T-helper 17 cell (primary cell): Measurements from ENCODE around the gene FBXL16. TPM values are rescaled to one million over a fixed set of nuclear protein-coding genes. Genes with fewer than 3 reads are reported as not detected.
A peak's percentile ranks its signal among the peaks of the same experiment; 100 is the strongest.
"Not testable (repeated sequence)": the region's sequence is repeated elsewhere in the genome, so short reads cannot be mapped to it uniquely, and the experiment has no call there.

Experiments used
- ATAC-seq: fragments of 150-1000 bp; cut with Tn5 transposase; 2 replicates; pipeline ENCODE4 v1.10.0; 2021; ENCODE audit warnings: mild to moderate bottlenecking, moderate library complexity
- DNase-seq, 3 donors: peaks; one replicate each; pipeline versions ENCODE4 v3.0.0 to v3.0.0-alpha.2; 2020 to 2021
- H3K9me3 ChIP-seq: one replicate; pipeline ENCODE4 v1.7.0; 2013; ENCODE audit warnings: low read length, mild to moderate bottlenecking; ENCODE audit not compliant: control insufficient read depth, poor library complexity, severe bottlenecking
- H3K27ac Mint-ChIP-seq: one replicate; pipeline ENCODE4 v1.8.0; 2022; ENCODE audit warnings: mild to moderate bottlenecking, moderate library complexity, mixed read lengths
- H3K27me3 Mint-ChIP-seq: one replicate; pipeline ENCODE4 v1.8.0; 2022; ENCODE audit warnings: mixed read lengths
- H3K36me3 Mint-ChIP-seq: one replicate; pipeline ENCODE4 v1.8.0; 2022; ENCODE audit warnings: low read depth, mixed read lengths
- H3K4me1 Mint-ChIP-seq: one replicate; pipeline ENCODE4 v1.8.0; 2022; ENCODE audit warnings: mild to moderate bottlenecking, mixed read lengths
- H3K4me3 Mint-ChIP-seq: one replicate; pipeline ENCODE4 v1.8.0; 2022; ENCODE audit warnings: mild to moderate bottlenecking, moderate library complexity, mixed read lengths
- total RNA-seq, 4 donors: library from RNA in 2 of 4; stranded (reverse) in 2 of 4; gene quantifications; one replicate each; pipeline ENCODE4 v1.2.3 and lab custom pipeline; 2022 to 2026

The FBXL16 gene
- total RNA-seq, 2 donors from 2014 or later: 29.0 to 35.3 TPM

DNA sequence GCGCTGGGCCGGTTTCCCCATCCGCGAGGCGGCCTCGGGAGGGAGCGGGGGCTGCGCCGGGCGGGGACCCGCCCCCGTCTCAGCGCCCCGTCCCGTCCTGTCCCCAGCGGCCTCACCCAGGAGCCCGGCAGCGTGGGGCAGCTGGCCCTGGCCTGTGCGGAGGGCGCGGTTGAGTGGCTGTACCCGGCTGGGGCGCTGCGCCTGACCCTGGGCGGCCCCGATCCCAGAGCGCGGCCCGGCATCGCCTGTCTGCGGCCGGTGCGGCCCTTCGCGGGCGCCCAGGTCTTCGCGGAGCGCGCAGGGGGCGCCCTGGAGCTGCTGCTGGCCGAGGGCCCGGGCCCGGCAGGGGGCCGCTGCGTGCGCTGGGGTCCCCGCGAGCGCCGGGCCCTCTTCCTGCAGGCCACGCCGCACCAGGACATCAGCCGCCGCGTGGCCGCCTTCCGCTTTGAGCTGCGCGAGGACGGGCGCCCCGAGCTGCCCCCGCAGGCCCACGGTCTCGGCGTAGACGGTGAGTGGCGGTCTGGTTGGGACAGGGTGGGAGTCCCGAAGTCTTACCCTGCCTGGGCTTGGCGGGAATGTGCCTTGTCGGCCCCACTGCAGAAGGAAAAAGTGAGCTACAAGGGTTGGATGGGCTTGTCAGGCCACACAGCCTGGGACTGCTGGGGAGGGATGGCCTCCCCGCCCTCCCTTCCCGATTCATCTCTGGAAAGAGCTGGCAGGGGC lies 10.0 kb upstream of the FBXL16 start:
- ATAC-seq (peak; percentile 9), DNase-seq (no peak)
- peaks cover 19% of the 10 kb centered on the region for H3K4me1 Mint-ChIP-seq
- H3K4me3 Mint-ChIP-seq: peak overlapping the region; percentile 50
- H3K27me3 Mint-ChIP-seq: peaks cover 6% of the 10 kb centered on the region
- H3K27ac Mint-ChIP-seq: no peak overlapping the region
- no peaks in the 10 kb centered on the region for H3K9me3 ChIP-seq
- H3K36me3 Mint-ChIP-seq: no peaks in the 10 kb centered on the region

DNA sequence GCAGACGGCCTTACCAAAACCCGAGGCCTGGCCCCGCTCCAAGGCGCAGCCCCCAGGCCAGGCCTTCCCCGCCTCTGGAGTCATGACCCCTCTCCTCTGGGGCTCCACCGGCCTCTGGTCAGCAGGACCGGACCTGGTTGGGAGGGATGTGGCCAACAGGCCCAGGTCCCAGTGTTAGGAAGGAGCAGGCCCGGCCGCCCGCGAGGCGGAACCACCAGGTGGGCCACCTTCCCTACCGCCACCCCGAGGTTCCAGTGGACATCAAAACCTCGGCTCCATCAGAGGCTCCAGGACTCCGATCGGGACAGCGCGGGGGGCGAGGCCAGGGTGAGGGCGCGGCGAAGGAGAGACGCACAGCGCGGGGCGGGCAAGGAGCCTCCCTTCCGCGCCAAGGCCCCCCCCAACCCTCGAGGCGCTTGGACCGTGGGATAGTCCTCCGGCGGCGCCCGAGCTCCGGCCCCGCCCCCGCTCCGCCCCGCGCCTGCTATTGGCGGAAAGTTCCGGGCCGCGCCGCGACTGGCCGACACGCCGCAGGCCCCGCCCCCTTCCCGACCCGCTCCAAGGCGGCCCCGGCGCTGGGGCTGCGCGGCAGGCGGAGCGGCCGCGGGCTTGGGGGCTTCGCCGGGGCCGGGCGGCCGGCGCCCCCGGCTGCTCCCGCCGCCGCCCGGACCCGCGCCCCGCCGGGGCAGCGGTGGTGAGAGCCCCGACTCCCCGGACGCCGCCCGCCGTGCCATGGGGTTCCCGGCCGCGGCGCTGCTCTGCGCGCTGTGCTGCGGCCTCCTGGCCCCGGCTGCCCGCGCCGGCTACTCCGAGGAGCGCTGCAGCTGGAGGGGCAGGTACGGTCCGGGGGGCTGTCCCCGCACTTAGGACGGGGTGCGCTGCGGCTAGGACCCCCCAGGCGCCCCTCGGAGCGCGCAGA lies 9.2 kb upstream of the FBXL16 start, which contains the start of gene METRN:
Gene METRN, plus strand, starts transcription at position 561 of the 919 bp plus-strand sequence. Its CDS starts 172 bp downstream, at position 733.
- ATAC-seq (peak; percentile 93), DNase-seq (peak; percentile 83 to 91 (median 85))
- H3K9me3 ChIP-seq: no peaks in the 10 kb centered on the region
- Mint-ChIP-seq H3K27ac (no peak within 1 kb of the TSS), H3K4me1 (peaks cover 16% of the 10 kb centered on the region), H3K4me3 (peak within 1 kb of the TSS; percentile 50), H3K27me3 (peaks cover 11% of the 10 kb centered on the region), H3K36me3 (no peaks in the 10 kb centered on the region)

DNA sequence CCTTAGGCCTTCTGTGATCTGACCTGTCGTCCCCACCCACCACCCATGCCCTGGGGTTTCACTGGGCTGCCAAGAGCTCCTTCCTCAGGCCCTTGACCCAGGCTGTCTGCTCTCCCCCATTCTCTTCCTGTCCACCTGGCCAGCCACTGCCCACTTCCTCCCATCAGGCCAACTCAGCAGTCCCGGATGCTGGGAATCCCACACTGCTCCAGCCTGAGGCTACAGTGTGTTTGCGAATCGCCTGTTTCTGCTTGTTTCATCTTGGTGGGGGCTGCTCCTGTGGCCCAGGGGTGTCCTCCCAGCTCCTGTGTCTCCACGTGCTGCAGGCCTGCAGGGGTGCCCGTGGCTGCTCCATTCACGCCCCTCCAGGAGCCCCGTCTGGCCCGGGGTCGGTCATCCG lies 8.5 kb upstream of the FBXL16 start:
- no peak for DNase-seq
- Mint-ChIP-seq H3K27ac (no peak overlapping the region), H3K4me3 (no peak overlapping the region), H3K27me3 (peaks cover 12% of the 10 kb centered on the region), H3K4me1 (peaks cover 12% of the 10 kb centered on the region), H3K36me3 (no peaks in the 10 kb centered on the region)
- no peak for ATAC-seq
- no peaks in the 10 kb centered on the region for H3K9me3 ChIP-seq

DNA sequence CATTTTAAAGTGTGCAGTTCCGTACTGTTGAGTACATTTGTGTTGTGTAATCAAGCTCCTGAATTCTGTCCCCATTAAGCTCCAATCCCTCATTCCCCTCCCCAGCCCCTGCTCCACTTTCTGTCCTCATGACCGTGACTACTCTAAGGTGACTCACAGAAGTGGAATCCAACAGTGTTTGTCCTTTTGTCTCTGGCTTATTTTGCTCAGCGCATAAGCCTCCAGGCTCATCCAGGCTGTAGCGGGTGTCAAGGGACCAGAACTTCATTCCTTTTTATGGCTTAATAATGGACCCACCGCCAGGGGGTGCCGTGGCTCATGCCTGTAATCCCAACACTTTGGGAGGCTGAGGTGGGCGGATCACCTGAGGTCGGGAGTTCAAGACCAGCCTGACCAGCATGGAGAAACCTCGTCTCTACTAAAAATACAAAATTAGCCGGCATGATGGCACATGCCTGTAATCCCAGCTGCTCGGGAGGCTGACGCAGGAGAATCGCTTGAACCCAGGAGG lies 7.2 kb upstream of the FBXL16 start:
- not testable (repeated sequence) for H3K27ac Mint-ChIP-seq, H3K36me3 Mint-ChIP-seq, H3K4me3 Mint-ChIP-seq, H3K9me3 ChIP-seq, DNase-seq, ATAC-seq
- Mint-ChIP-seq H3K4me1 (peaks cover 13% of the 10 kb centered on the region), H3K27me3 (peaks cover 22% of the 10 kb centered on the region)

DNA sequence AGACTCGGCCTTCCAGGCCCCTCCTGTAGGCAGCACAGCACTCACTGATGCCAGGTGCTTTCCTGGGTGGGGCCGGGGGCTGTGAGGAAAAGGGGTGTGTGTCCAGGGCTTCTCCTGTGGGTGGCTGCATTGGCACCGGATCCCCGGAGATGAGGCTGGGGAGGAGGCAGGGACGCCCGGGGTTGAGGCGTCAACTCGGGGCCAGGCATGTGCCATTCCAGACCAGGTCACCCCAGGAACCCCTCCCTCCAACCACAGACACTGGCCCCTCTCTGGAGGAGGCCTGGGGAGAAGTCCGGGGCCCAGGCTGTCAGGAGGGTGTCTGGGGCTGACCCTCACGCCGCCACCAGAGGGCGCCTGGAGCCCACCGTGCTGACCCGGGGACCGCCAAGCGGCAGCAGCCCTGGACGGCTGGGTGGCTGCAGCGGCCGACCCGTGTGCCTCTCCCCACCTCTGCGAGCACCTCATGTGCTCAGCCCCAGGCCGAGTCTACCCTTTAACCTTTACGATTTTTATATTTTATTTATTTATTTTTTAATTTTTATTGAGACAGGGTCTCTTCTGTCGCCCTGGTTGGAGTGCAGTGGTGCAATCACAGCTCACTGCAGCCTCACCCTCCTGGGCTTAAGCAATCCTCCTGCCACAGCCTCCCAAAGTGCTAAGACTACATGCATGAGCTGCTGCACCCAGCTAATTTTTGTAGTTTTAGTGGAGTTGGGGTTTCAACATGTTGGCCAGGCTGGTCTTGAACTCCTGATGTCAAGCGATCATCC lies 6.1 kb upstream of the FBXL16 start:
- H3K9me3 ChIP-seq: no peaks in the 10 kb centered on the region
- H3K27me3 Mint-ChIP-seq: peaks cover 31% of the 10 kb centered on the region
- H3K4me3 Mint-ChIP-seq: no peak overlapping the region
- H3K4me1 Mint-ChIP-seq: peaks cover 13% of the 10 kb centered on the region
- peak; percentile 63 for ATAC-seq
- H3K36me3 Mint-ChIP-seq: peaks cover 2% of the 10 kb centered on the region
- no peak overlapping the region for H3K27ac Mint-ChIP-seq
- peak; percentile 67 to 78 (median 78) for DNase-seq

DNA sequence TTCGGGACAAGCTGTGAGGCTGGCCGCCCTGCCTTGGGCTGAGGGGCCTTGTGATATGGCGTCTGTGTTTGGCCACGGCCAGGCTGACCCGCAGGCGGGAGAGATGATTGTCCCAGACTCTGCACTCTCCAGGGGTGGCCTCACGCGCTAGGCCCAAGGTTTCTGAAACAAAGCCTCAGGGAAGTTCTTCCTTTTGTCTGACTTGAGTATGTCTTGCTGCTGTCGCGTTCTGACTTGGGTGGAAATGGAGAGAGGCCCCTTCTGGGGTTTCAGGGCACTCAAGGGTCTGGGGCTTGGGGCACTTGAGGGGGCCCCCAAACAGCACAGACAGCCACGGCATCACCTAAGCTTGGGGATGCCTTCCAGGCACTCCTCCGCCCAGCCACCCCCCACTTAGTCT lies 5.5 kb upstream of the FBXL16 start:
- no peak for ATAC-seq
- H3K4me3 Mint-ChIP-seq: no peak overlapping the region
- peaks cover 31% of the 10 kb centered on the region for H3K27me3 Mint-ChIP-seq
- H3K9me3 ChIP-seq: no peaks in the 10 kb centered on the region
- H3K36me3 Mint-ChIP-seq: peaks cover 2% of the 10 kb centered on the region
- peaks cover 12% of the 10 kb centered on the region for H3K4me1 Mint-ChIP-seq
- no peak overlapping the region for H3K27ac Mint-ChIP-seq
- no peak for DNase-seq

DNA sequence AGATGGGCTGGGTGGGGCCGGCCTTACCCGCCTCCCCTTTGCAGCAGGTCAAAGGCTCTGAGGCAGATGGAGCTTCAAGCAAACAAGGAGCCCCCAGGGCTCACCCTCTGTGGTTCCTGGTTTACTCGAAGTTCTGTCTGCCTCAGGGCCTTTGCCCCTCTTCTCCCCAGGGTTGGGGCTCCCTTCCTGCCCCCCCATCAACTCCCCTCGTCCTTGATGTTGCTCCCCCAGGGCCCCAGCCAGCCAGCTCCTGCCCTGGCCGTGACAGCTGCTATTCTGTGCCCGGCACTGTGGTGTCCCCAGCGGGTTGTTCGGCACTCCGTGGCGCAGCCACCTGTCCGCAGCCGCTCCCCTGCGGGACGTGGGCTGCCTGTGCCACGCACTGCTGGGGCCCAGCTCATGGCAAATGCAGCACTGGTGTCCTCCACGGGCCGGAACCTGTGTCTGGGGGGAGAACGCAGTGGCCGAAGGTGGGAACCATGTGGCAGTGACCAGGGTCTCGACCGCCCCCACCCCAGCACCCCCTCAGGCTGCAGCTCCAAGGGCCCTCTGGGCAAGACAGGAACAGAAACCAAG lies 5.0 kb upstream of the FBXL16 start:
- ATAC-seq: no peak
- peaks cover 2% of the 10 kb centered on the region for H3K36me3 Mint-ChIP-seq
- H3K4me3 Mint-ChIP-seq: no peak overlapping the region
- no peak overlapping the region for H3K27ac Mint-ChIP-seq
- DNase-seq: no peak
- H3K4me1 Mint-ChIP-seq: peaks cover 10% of the 10 kb centered on the region
- H3K9me3 ChIP-seq: no peaks in the 10 kb centered on the region
- peaks cover 30% of the 10 kb centered on the region for H3K27me3 Mint-ChIP-seq

DNA sequence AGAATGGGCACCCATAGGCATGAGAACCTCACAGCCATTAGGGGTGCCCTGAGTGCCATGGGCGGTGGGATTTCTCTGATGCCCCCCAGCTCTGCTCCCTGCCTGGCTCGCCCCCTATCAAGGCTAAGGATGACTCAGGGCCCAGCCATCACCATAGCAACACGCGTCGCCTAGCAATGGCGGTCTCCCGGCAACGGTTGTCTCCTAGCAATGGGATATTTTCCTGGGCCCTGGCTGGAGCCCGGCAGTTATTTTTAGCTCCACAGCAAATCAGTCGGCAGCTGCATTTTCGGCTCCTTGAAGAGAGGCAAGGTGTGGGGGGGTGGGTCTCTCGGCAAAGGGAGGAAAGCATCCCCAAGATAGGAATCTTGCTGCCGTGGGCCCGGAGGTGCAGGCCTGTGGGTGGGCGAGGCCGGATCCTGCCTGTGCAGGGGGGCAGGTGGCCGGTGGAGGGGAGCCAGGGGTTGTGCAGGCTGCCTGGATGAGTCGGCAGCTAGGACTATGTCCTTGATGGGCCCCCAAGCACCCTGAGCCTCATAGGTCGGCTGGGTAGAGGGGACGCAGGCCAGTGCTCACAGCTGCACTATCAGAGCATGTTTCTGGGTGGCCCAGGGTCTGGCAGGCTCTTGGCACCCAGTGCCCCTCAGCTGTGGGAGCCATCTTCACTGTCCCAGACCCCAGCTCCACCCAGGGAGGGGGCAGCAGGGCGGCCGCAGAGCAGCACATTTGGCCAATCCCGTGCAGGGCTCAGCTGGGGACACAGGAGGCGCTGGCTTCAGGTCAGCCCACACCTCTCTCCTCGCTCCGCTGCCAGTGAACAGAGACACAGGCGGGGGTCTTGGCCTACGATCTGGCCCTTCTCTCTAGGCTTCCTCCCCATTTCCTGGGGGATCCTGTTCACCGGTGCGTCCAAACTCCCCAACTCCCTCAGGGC lies 4.2 kb upstream of the FBXL16 start:
- Mint-ChIP-seq H3K4me1 (peaks cover 10% of the 10 kb centered on the region), H3K27me3 (peaks cover 30% of the 10 kb centered on the region), H3K27ac (no peak overlapping the region), H3K4me3 (no peak overlapping the region), H3K36me3 (peaks cover 2% of the 10 kb centered on the region)
- H3K9me3 ChIP-seq: no peaks in the 10 kb centered on the region
- ATAC-seq (no peak), DNase-seq (no peak)

DNA sequence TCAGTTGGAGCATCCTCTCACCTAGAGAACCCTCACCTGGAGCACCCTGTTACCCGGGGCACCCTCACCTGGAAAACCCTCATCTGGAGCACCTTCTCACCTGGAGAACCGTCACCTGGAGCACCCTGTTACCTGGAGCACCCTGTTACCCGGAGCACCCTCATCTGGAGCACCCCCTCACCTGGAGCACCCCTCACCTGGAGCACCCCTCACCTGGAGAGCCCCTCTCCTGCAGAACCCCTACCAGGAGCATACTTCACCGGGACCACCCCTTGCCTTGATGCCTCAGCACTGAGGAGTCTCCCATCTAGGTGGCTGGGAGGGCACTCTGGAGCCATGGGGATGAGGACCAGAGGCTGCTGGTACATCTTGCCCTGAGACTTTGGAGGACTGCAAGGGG lies 3.4 kb upstream of the FBXL16 start:
- H3K9me3 ChIP-seq: no peaks in the 10 kb centered on the region
- peaks cover 7% of the 10 kb centered on the region for H3K4me1 Mint-ChIP-seq
- no peak for DNase-seq
- no peak overlapping the region for H3K4me3 Mint-ChIP-seq
- no peak overlapping the region for H3K27ac Mint-ChIP-seq
- peaks cover 36% of the 10 kb centered on the region for H3K27me3 Mint-ChIP-seq
- H3K36me3 Mint-ChIP-seq: peaks cover 2% of the 10 kb centered on the region
- ATAC-seq: no peak

DNA sequence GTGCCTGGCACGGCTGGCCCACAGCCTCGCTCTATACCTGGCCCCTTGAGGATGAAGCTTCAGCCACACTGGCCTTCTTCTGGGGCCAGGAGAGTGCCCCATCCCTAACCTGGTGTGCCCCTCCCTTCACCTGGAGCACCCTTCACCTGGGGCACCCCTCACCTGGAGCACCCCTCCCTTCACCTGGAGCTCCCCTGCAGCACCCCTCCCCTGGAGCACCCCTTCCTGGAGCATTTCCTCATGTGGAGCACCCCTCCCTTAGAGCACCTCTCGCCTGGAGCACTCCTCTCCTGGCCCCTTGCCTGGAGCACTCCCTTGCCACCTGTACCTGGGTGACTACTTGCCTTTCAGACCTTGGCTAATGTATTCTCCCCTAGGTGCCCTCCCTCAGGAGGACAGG lies 2.4 kb upstream of the FBXL16 start:
- ATAC-seq (no peak), DNase-seq (no peak)
- peaks cover 7% of the 10 kb centered on the region for H3K4me1 Mint-ChIP-seq
- H3K9me3 ChIP-seq: no peaks in the 10 kb centered on the region
- peaks cover 2% of the 10 kb centered on the region for H3K36me3 Mint-ChIP-seq
- peaks cover 38% of the 10 kb centered on the region for H3K27me3 Mint-ChIP-seq
- H3K4me3 Mint-ChIP-seq: no peak overlapping the region
- H3K27ac Mint-ChIP-seq: no peak overlapping the region

DNA sequence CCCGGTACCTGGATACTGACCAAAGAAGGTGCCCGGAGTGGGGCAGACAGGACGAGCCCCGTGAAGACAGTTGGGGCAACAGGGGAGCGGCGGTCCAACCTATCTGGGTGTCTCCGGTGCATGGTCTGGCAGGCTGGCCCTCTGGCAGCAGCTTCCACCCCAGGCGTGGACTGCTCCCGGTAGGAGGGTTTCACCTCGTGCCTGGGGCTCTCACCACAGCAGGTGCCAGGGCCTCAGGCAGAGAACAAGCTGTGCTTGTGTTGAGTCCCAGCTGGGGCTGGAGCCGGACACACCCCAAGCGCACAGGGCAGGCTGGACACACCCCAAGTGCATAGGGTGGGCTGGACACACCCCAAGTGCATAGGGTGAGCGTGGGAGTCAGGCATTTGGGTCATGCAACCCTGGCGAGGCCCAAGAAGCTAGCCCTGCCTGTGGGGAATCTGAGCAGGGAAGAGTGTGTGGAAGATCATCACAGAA lies 1.5 kb upstream of the FBXL16 start:
- H3K27ac Mint-ChIP-seq: no peak overlapping the region
- peaks cover 47% of the 10 kb centered on the region for H3K27me3 Mint-ChIP-seq
- no peak for DNase-seq
- H3K36me3 Mint-ChIP-seq: peaks cover 2% of the 10 kb centered on the region
- ATAC-seq: no peak
- peaks cover 9% of the 10 kb centered on the region for H3K4me1 Mint-ChIP-seq
- H3K4me3 Mint-ChIP-seq: no peak overlapping the region
- no peaks in the 10 kb centered on the region for H3K9me3 ChIP-seq
